ENCODE results near the gene MYL6B.
"Not testable (repeated sequence)": the region's sequence is repeated elsewhere in the genome, so short reads cannot be mapped to it uniquely, and the experiment has no call there.

Gene MYL6B

GRCh38 chr12:56151672-56152131, 685 bp upstream of the MYL6B start:
- in situ Hi-C loops (cut with HindIII; ENCODE audit: low sequenced_read_pairs): no loop called here

GRCh38 chr12:56152756-56153677, 630 bp downstream of the MYL6B start:
- in situ Hi-C loops (cut with HindIII; ENCODE audit: low sequenced_read_pairs): no loop called here

- in situ Hi-C loops (cut with HindIII; ENCODE audit: low sequenced_read_pairs): no loop called here
Measured at GRCh38 chr12:56153678-56154065, 1.3 kb downstream of the MYL6B start.

- in situ Hi-C loops (cut with HindIII; ENCODE audit: low sequenced_read_pairs): no loop called here
Measured at GRCh38 chr12:56154246-56154771, 1.9 kb downstream of the MYL6B start.

- in situ Hi-C loops (cut with HindIII; ENCODE audit: low sequenced_read_pairs): no loop called here
Measured at GRCh38 chr12:56154818-56155217, 2.4 kb downstream of the MYL6B start.

GRCh38 chr12:56155256-56155845, 3.0 kb downstream of the MYL6B start:
- in situ Hi-C loops (cut with HindIII; ENCODE audit: low sequenced_read_pairs): no loop called here

GRCh38 chr12:56156464-56157200, 4.2 kb downstream of the MYL6B start:
- in situ Hi-C loops (cut with HindIII; ENCODE audit: low sequenced_read_pairs): not testable (repeated sequence)

GRCh38 chr12:56157201-56158028, 5.0 kb downstream of the MYL6B start:
- in situ Hi-C loops (cut with HindIII; ENCODE audit: low sequenced_read_pairs): no loop called here

- in situ Hi-C loops (cut with HindIII; ENCODE audit: low sequenced_read_pairs): no loop called here
Measured at GRCh38 chr12:56158029-56158925, 5.9 kb downstream of the MYL6B start, which contains the start of gene MYL6. Gene MYL6, plus strand, starts transcription at chr12:56158359. Its CDS starts 43 bp downstream, at chr12:56158402.

GRCh38 chr12:56158926-56159461, 6.6 kb downstream of the MYL6B start:
- in situ Hi-C loops (cut with HindIII; ENCODE audit: low sequenced_read_pairs): no loop called here

GRCh38 chr12:56159482-56160192, 7.2 kb downstream of the MYL6B start:
- in situ Hi-C loops (cut with HindIII; ENCODE audit: low sequenced_read_pairs): no loop called here

GRCh38 chr12:56160193-56160763, 7.9 kb downstream of the MYL6B start:
- in situ Hi-C loops (cut with HindIII; ENCODE audit: low sequenced_read_pairs): no loop called here

GRCh38 chr12:56160894-56161689, 8.7 kb downstream of the MYL6B start:
- in situ Hi-C loops (cut with HindIII; ENCODE audit: low sequenced_read_pairs): no loop called here

GRCh38 chr12:56161690-56162351, 9.4 kb downstream of the MYL6B start:
- in situ Hi-C loops (cut with HindIII; ENCODE audit: low sequenced_read_pairs): no loop called here

- in situ Hi-C loops (cut with HindIII; ENCODE audit: low sequenced_read_pairs): no loop called here
Measured at GRCh38 chr12:56162468-56163290, 10.3 kb downstream of the MYL6B start.

All from endothelial cell of hepatic sinusoid (primary cell).